ENCODE measurements around the gene PTPRA. TPM values are rescaled to one million over a fixed set of nuclear protein-coding genes. Genes with fewer than 3 reads are reported as not detected.

PTPRA gene
- total and polyA plus RNA-seq, 2 of the 13 experiments (the other 11 are each of a cell fraction or from before 2014, with no cell fraction given): 47.2 to 127 TPM

DNA sequence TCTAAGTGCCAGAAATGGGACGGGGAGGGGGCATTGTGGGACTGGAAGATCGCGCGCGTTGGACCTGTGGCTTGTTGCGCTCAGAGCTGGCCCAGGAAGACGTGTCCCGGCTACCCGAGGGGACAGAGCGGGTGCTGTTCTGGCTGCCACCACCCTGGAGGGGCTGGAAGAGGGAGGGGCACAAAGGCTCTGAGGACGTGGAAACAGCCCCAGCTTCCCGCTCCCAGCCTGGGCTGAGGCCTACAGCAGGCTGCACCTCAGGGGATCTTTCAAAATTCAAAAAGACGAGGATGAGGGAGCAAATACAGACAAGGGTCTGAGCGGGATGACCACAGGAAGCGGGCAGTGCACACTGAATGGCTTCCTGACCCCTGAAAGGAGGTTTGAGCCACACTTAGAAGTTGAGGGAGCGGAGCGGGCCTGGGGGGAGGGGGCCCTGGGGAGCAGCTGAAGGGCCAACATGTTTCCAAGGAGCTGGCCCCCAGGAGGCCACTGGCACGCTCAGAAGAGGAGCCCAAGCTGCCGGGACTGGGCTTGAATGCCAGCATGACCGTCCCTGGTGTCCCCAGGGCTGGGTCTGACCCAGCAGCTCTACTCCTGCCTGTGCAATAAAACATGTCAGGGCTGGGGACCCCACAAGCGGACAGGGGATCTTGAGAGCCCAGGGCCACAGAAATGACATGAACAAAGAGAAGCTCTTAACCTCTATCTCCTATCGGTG, 199.4 kb downstream of the PTPRA start (continued):
- TF ChIP-seq IRX3 (CRISPR knock-in tag; IDR thresholded peaks at IDR 0.05; ENCODE audit: borderline replicate concordance, low read depth) (no peak), FOXC1 (CRISPR knock-in tag; IDR thresholded peaks at IDR 0.05; ENCODE audit: borderline replicate concordance) (no peak), SOX13 (IDR thresholded peaks at IDR 0.05) (no peak), SOX13 (CRISPR knock-in tag; conservative IDR thresholded peaks at IDR 0.05 in 1 of 2, IDR thresholded peaks at IDR 0.05 in 1 of 2) (no peak), IKZF5 (CRISPR knock-in tag; IDR thresholded peaks at IDR 0.05) (no peak), THAP11 (CRISPR knock-in tag; IDR thresholded peaks at IDR 0.05) (no peak), ZNF773 (CRISPR knock-in tag; IDR thresholded peaks at IDR 0.05; ENCODE audit: borderline replicate concordance) (no peak), TIGD3 (CRISPR knock-in tag; IDR thresholded peaks at IDR 0.05; ENCODE audit: borderline replicate concordance) (0 out of 2 replicates have a peak, but pooled peaks have one; percentile 62), ZBTB4 (CRISPR knock-in tag; IDR thresholded peaks at IDR 0.05; ENCODE audit: borderline replicate concordance) (peak; percentile 68; the same call in 1 of the 2 replicates), ZNF790 (CRISPR knock-in tag; IDR thresholded peaks at IDR 0.05; ENCODE audit: borderline replicate concordance) (no peak), ZSCAN20 (CRISPR knock-in tag; IDR thresholded peaks at IDR 0.05; ENCODE audit: borderline replicate concordance) (no peak), ZFP91 (CRISPR knock-in tag; IDR thresholded peaks at IDR 0.05; ENCODE audit: borderline replicate concordance) (peak; percentile 41; the same call in 1 of the 2 replicates), CCDC6 (CRISPR knock-in tag; IDR thresholded peaks at IDR 0.05) (no peak), MED1 (CRISPR knock-in tag; IDR thresholded peaks at IDR 0.05) (peak; percentile 20), AHR (CRISPR knock-in tag; IDR thresholded peaks at IDR 0.05) (0 out of 2 replicates have a peak, but pooled peaks have one; percentile 0), MTF1 (CRISPR knock-in tag; IDR thresholded peaks at IDR 0.05) (no peak), SKI (IDR thresholded peaks at IDR 0.05; ENCODE audit: partially characterized antibody) (no peak), ZBTB21 (CRISPR knock-in tag; IDR thresholded peaks at IDR 0.05) (no peak), UBTF (CRISPR knock-in tag; IDR thresholded peaks at IDR 0.05) (peak; percentile 24; the same call in 1 of the 2 replicates)
